ENCODE data around the gene SRF. TPM values are rescaled to one million over a fixed set of nuclear protein-coding genes. Genes with fewer than 3 reads are reported as not detected.

The SRF gene
- total RNA-seq, 3 donors from 2014 or later (not counting 1 experiment from before 2014, with no cell fraction given), result 31.6 to 33.0 (median 32.0) TPM

GRCh38 chr6:43146709-43147688 lies 24.1 kb upstream of the SRF start:
- Histone ChIP-seq H3K27ac (ENCODE audit: low read length) (no peak overlapping the region), H3K9me3 (ENCODE audit: control insufficient read depth, insufficient read depth, low read length) (no peaks in the 10 kb centered on the region), H3K4me3 (ENCODE audit: low read length) (no peak overlapping the region), H3K27me3 (ENCODE audit: control insufficient read depth, insufficient read depth, low read length) (no peaks in the 10 kb centered on the region), H3K4me1 (ENCODE audit: control insufficient read depth, insufficient read depth, low read length) (peaks cover 16% of the 10 kb centered on the region), H3K36me3 (ENCODE audit: control insufficient read depth, insufficient read depth, low read length) (no peaks in the 10 kb centered on the region)
- no peak overlapping the region for H3K4me3 Mint-ChIP-seq
- H3K36me3 Mint-ChIP-seq, result no peaks in the 10 kb centered on the region
- no peak for TF ChIP-seq CTCF (IDR thresholded peaks at IDR 0.05)
- no peak for DNase-seq
- H3K9me3 Mint-ChIP-seq, result no peaks in the 10 kb centered on the region
- H3K27me3 Mint-ChIP-seq (ENCODE audit: low read depth in 2 of 2), result no peaks in the 10 kb centered on the region
- WGBS (ENCODE audit: insufficient coverage), result 89% methylated on average over 6 of the region's 8 CpGs
- H3K4me1 Mint-ChIP-seq, result peaks cover 0 to 16% of the 10 kb centered on the region in 2 donors
- intact Hi-C loops (cut with micrococcal nuclease), result no loop called here
- ATAC-seq, result no peak
- H3K27ac Mint-ChIP-seq, result no peak overlapping the region

GRCh38 chr6:43147691-43148477 lies 23.2 kb upstream of the SRF start:
- H3K9me3 Mint-ChIP-seq, result no peaks in the 10 kb centered on the region
- Histone ChIP-seq H3K27me3 (ENCODE audit: control insufficient read depth, insufficient read depth, low read length) (no peaks in the 10 kb centered on the region), H3K4me1 (ENCODE audit: control insufficient read depth, insufficient read depth, low read length) (peaks cover 10% of the 10 kb centered on the region), H3K9me3 (ENCODE audit: control insufficient read depth, insufficient read depth, low read length) (no peaks in the 10 kb centered on the region), H3K4me3 (ENCODE audit: low read length) (no peak overlapping the region), H3K36me3 (ENCODE audit: control insufficient read depth, insufficient read depth, low read length) (no peaks in the 10 kb centered on the region), H3K27ac (ENCODE audit: low read length) (no peak overlapping the region)
- H3K4me3 Mint-ChIP-seq, result no peak overlapping the region
- H3K4me1 Mint-ChIP-seq, result peaks cover 0 to 11% of the 10 kb centered on the region in 2 donors
- 90% methylated on average over 6 of the region's 6 CpGs for WGBS (ENCODE audit: insufficient coverage)
- H3K27ac Mint-ChIP-seq, result no peak overlapping the region
- no peaks in the 10 kb centered on the region for H3K36me3 Mint-ChIP-seq
- H3K27me3 Mint-ChIP-seq (ENCODE audit: low read depth in 2 of 2), result no peaks in the 10 kb centered on the region
- DNase-seq (no peak), ATAC-seq (no peak)
- intact Hi-C loops (cut with micrococcal nuclease), result no loop called here
- TF ChIP-seq CTCF (IDR thresholded peaks at IDR 0.05), result no peak

GRCh38 chr6:43149265-43149664 lies 21.8 kb upstream of the SRF start:
- no peaks in the 10 kb centered on the region for H3K27me3 Mint-ChIP-seq (ENCODE audit: low read depth in 2 of 2)
- Histone ChIP-seq H3K9me3 (ENCODE audit: control insufficient read depth, insufficient read depth, low read length) (no peaks in the 10 kb centered on the region), H3K4me3 (ENCODE audit: low read length) (no peak overlapping the region), H3K27me3 (ENCODE audit: control insufficient read depth, insufficient read depth, low read length) (no peaks in the 10 kb centered on the region), H3K27ac (ENCODE audit: low read length) (no peak overlapping the region), H3K4me1 (ENCODE audit: control insufficient read depth, insufficient read depth, low read length) (no peaks in the 10 kb centered on the region), H3K36me3 (ENCODE audit: control insufficient read depth, insufficient read depth, low read length) (no peaks in the 10 kb centered on the region)
- no peaks in the 10 kb centered on the region for H3K9me3 Mint-ChIP-seq
- H3K4me3 Mint-ChIP-seq, result no peak overlapping the region
- TF ChIP-seq CTCF (IDR thresholded peaks at IDR 0.05), result no peak
- ATAC-seq, result no peak
- no peaks in the 10 kb centered on the region for H3K4me1 Mint-ChIP-seq
- intact Hi-C loops (cut with micrococcal nuclease), result no loop called here
- DNase-seq, result no peak
- no peak overlapping the region for H3K27ac Mint-ChIP-seq
- 88% methylated on average over 1 of the region's 1 CpG for WGBS (ENCODE audit: insufficient coverage)
- no peaks in the 10 kb centered on the region for H3K36me3 Mint-ChIP-seq

Measured in natural killer cell (primary cell).